HL-60 (cell line): ENCODE measurements around the gene VSNL1.

Source experiments
- DNase-seq, 2 experiments: peaks; one replicate each; pipeline ENCODE4 v3.0.0-alpha.2; 2010 to 2020; ENCODE audit warnings: low read depth in 1 of 2, low spot score in 1 of 2
- H3K27ac ChIP-seq: fragments of 250-450 bp; sonication (Bioruptor Pico); replicated peaks from 2 replicates; pipeline ENCODE4 v1.5.1; 2020; ENCODE audit warnings: mild to moderate bottlenecking, moderate library complexity
- H3K27me3 ChIP-seq: fragments of 250-450 bp; sonication (Bioruptor Pico); 2 replicates; pipeline ENCODE4 v1.5.1; 2021; ENCODE audit warnings: mild to moderate bottlenecking, moderate library complexity; ENCODE audit not compliant: insufficient read depth, poor library complexity, severe bottlenecking
- H3K4me3 ChIP-seq: replicated peaks from 2 replicates; pipeline ENCODE4 v1.5.1; 2011; ENCODE audit warnings: mild to moderate bottlenecking, control low read depth, low read length; ENCODE audit not compliant: insufficient read depth
- GABPA ChIP-seq: IDR thresholded peaks from 2 replicates; pipeline ENCODE4 v1.6.1; 2012; ENCODE audit warnings: low read depth
- POLR2AphosphoS5 ChIP-seq: IDR thresholded peaks from 2 replicates; pipeline ENCODE4 v1.6.1; 2012; ENCODE audit warnings: low read depth
- REST ChIP-seq: IDR thresholded peaks from 2 replicates; pipeline ENCODE4 v1.6.1; 2012; ENCODE audit warnings: low read depth; ENCODE audit not compliant: insufficient replicate concordance
- SPI1 ChIP-seq: IDR thresholded peaks from 2 replicates; pipeline ENCODE4 v1.6.1; 2012; ENCODE audit warnings: low read depth, mild to moderate bottlenecking, borderline replicate concordance
- TF ChIP-seq, protein P1 (sequence below): IDR thresholded peaks from one replicate; pipeline ENCODE4 v1.5.1; 2011; ENCODE audit warnings: low read length, control low read depth, inconsistent platforms; ENCODE audit not compliant: insufficient read depth

Gene VSNL1

GRCh38 chr2:17578466-17578928, 38.0 kb downstream of the VSNL1 start:
- H3K27ac ChIP-seq, result no peak overlapping the region
- H3K27me3 ChIP-seq, result no peaks in the 10 kb centered on the region
- no peak overlapping the region for H3K4me3 ChIP-seq
- no peak for DNase-seq
- TF ChIP-seq REST (no peak), GABPA (no peak), SPI1 (no peak), POLR2AphosphoS5 (no peak)
- TF ChIP-seq, protein P1, sequence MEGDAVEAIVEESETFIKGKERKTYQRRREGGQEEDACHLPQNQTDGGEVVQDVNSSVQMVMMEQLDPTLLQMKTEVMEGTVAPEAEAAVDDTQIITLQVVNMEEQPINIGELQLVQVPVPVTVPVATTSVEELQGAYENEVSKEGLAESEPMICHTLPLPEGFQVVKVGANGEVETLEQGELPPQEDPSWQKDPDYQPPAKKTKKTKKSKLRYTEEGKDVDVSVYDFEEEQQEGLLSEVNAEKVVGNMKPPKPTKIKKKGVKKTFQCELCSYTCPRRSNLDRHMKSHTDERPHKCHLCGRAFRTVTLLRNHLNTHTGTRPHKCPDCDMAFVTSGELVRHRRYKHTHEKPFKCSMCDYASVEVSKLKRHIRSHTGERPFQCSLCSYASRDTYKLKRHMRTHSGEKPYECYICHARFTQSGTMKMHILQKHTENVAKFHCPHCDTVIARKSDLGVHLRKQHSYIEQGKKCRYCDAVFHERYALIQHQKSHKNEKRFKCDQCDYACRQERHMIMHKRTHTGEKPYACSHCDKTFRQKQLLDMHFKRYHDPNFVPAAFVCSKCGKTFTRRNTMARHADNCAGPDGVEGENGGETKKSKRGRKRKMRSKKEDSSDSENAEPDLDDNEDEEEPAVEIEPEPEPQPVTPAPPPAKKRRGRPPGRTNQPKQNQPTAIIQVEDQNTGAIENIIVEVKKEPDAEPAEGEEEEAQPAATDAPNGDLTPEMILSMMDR, result no peak

DNA sequence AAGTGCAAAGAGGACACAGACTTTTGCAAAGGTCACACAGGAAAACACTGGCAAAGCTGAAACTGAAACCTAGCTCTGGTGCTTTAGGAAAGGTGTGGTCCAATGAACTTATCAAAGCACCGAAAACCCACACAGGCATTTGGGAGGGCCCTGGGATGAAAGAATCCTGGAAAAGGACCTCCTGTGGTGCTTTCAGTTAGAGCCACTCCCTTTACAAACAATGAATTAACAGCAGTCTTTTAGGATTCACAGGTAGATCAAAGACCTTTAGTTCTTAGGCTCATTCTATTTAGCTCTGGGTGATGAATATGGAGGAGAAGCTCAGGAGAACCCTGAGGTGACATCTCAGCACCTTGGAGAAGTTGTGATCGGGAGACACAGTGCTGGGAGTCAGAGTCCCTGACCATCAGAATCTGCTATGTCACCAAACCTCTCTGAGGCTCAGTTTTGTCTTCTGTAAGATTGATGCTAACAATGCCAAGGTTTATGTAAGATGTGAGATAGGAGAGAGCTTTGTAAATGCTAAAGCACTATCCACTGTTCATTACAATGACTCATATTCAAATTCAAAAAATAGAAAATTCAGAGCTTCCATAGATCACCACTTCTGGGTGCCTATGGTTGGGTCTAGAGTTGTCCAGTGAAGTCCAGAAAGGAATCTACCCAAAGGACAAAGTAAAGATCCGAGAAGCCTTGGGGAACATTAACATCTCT, 39.3 kb downstream of the VSNL1 start:
- DNase-seq, result no peak
- Histone ChIP-seq H3K27me3 (no peaks in the 10 kb centered on the region), H3K27ac (no peak overlapping the region), H3K4me3 (no peak overlapping the region)
- no peak for TF ChIP-seq GABPA
- TF ChIP-seq POLR2AphosphoS5, result no peak
- no peak for TF ChIP-seq REST
- no peak for TF ChIP-seq SPI1
- TF ChIP-seq, protein P1, result no peak

DNA sequence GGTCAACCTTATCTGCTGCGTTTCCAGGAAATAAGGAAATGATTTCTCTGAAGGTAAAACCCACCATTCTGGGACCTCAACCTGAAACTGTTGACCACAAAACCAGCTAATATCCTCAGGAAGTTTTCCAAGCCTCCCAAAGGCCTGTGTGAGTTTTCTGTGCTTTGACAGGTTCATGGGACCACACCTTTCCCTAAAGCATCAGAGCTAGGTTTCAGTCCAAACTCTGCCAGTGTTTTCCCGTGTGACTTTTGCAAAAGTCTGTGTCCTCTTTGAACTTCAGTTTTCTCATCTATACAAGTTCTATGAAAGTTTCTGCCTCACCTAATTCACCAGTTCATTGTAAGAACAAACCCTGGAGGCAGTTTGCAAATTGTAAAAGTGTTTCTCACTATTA, 39.8 kb downstream of the VSNL1 start:
- H3K4me3 ChIP-seq, result no peak overlapping the region
- H3K27ac ChIP-seq, result no peak overlapping the region
- TF ChIP-seq SPI1 (no peak), REST (no peak), GABPA (no peak), POLR2AphosphoS5 (no peak)
- TF ChIP-seq, protein P1, result no peak
- H3K27me3 ChIP-seq, result no peaks in the 10 kb centered on the region
- no peak for DNase-seq
